Raji (cell line): Measurements from ENCODE around the gene VEGFA.

Experiments used
- POLR2A ChIP-seq: IDR thresholded peaks from 2 replicates; pipeline ENCODE4 v1.6.1; 2011; ENCODE audit warnings: low read depth, low read length, control low read depth; ENCODE audit not compliant: insufficient read depth

VEGFA gene

DNA sequence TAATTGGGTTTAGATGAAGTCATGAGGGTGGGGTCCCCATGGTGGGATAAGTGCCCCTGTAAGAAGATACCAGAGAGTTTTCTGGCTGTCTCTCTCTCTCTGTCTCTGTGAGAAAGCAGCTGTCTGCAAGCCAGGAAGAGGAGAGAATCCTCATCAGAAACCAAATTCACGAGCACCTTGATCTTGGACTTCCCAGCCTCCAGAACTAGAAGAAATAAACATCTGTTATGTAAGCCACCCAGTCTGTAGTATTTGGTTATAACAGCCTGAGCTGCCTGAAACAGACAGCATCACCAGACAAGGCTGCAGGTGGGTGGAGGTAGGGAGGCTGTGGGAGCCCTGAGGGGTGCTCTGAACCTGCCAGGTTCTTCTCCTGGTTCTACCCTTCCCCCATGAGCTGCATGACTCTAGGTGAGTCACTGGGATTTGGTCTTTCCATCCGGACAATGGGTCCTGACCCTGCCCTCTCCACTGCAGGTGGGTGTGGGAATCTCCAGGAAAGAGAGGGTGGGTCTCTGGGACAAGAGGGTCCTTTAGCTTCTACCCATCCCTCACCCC lies 34.3 kb upstream of the VEGFA start:
- no peak for TF ChIP-seq POLR2A

DNA sequence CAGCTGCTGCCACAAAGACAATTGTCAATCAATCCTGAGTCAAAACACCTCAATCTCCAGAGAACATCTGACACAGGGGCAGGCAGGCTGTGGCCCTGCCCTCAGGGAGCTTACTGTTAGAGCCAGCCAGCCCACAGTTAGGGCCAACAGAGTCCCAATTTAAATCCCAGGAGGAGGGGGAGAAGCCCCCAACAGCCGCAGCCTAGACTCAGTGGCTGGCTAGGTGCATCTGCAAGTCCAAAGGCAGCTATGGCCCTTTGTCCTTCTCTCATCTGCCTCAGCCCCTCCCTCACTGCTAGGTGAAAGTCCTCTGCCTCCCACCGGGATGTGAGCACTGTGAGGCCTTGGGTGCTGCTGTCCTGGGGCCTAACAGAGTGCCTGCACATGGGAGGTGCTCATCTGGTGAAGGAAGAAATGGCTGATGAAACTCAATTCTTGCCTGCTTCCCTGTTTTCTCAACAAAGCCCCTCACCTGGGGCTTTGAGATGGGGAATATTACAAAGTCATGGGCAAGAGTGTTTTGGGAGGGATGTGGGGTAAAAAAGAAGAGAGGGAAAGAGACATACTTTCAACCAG lies 33.7 kb upstream of the VEGFA start:
- no peak for TF ChIP-seq POLR2A

- no peak for TF ChIP-seq POLR2A
These were observed 33.2 kb upstream of the VEGFA start for GRCh38 chr6:43736844-43737243.

DNA sequence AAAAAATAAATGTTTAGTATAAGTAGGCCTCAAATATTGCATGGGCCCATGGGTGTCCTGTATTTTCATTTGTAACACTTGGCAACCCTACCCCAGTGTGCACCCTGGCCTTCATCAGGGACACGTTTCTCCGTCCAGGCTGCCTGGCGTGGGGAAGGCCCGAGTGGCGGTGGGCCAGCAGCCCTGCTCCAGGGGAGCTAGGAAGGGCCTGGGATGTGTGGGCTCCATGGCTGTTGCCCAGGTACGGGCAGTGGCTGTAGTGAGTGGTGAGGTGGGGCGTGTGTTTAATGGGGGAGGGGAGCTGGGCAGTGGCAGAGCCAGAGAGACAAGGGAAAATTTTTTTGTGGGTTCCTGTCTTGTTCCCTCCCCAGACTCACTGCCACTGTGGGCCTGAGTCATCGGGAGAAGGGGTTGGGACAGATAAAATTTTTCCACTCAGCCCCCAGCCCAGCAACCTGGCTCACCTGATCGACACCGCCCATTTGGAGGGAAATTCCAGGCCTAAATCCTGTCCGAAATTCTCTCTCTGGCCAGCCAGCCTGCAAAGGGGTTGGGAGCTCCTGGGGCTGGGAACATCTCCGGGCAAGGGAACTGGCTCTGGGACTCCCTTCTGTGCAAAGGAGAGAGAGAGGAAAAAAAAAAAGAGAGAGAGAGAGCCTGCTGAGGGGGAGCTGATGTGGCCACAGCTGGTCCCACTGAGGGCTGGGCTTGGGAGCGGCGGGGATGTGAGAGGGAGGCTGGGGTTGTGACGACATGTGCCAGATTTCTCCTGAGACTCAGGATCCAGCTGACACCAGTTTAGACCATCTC lies 32.5 kb upstream of the VEGFA start:
- TF ChIP-seq POLR2A = no peak

- no peak for TF ChIP-seq POLR2A
These were observed 31.7 kb upstream of the VEGFA start for GRCh38 chr6:43738267-43738676.

DNA sequence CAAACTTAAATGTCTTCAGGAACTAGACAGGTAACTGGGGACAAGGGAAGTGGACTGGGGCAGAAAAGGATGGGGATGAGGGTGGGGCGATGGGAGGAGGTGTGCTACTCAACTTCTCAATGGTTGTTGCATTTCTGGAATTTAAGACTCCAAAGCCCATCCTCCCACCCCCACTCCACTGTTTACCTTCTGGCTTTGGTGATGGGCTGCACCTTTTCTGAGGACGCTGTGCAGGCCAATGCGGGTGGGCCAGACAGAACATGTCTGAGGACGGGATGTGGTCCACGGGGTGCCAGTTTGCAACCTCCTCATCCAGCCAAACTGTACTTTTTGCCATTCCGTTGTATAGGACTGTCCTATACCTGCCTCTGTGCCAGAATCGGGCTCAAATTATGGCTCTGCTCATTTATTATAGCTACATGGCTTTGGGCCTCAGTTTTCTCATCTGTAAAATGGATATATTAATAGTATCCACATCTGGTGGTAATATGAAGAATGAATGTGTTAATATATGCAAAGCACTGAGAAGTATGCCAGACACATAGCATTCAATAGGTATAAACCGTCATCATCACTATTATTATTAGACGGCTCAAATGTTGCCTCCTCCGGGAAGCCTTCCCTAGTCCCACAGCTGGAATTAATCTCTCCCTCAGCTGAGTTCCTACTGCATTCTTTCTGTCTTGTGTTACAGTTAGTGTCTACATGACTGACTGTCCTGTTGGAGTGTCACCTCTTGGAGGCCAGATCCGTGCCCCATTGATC lies 31.0 kb upstream of the VEGFA start:
- no peak for TF ChIP-seq POLR2A

- no peak for TF ChIP-seq POLR2A
These were observed 30.3 kb upstream of the VEGFA start for GRCh38 chr6:43739642-43740091.

- TF ChIP-seq POLR2A = no peak
These were observed 29.6 kb upstream of the VEGFA start for GRCh38 chr6:43740321-43740960.

DNA sequence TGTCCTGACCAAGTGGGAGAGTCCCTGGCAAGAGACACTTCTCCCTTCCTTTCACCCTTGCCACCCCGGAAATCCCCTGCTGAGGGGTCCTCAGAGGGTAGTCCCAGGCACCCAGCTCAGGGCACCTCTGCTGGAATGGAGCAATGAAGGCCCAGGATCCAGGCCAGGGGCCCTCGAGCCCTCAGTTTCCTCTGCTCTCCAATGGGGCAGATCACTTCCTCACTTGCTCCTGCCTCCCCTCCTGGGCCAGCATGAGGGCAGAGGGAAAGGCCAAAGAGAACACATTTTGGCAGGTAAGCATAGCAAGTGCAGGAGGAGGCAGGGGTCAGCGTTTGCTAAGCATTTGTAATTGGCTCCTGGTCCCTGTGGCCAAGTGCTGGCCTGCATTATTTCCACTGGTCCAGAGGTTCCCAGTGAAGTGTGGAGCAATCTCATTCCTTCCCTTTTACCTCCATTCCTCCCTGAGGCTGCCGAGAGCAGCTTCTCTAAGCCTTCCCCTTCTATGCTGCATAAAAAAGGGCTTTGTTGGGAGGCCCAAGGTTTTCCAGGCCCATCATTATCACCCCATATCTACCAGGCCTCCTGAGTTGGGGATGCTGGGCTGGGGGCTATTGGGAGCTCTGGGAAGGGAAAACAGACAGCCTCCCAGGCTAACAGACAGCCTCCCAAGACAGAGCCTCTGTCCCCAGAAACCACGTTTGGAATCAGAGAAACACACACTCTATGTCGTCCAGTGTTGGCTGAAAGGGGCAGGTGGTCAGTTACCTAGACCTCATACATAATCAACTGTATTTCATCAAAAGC lies 28.8 kb upstream of the VEGFA start:
- TF ChIP-seq POLR2A = no peak

- TF ChIP-seq POLR2A = no peak
These were observed 28.2 kb upstream of the VEGFA start for GRCh38 chr6:43741829-43742228.

GRCh38 chr6:43742285-43742684 lies 27.7 kb upstream of the VEGFA start:
- TF ChIP-seq POLR2A = no peak

DNA sequence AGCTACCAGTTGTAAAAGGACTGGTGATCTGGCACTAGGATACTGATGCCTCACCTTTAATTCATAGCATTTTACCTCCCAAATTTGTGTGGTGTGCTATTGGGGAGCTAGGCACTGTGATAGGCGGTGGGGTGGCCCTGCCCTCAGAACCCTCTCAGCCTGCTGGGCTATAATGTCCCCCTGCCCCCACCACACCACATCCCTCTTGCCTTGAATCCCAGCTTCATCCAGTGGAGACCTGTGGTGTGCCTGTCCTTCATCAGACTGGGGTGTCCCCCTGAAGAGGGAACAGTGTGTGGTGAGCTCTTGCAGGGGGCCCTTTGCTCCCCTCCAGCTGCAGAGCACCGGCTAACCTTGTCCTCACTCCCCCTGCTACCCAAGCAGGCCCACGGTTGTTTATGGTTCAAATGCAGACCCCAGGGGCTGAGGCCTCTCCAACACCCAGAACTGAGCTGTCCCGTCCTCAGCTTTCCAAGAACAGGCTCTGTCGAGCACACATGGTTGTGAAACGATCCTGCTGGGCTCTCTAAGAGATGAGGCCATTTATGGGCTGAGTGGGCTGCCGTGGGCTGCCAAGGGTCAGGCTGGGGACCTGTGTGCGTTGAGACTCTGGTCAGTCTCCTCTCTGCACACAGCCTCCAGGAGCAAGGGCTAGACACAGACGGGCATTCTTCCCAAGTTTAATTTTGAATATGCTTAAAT lies 26.9 kb upstream of the VEGFA start:
- TF ChIP-seq POLR2A = no peak

GRCh38 chr6:43743682-43744381 lies 26.2 kb upstream of the VEGFA start:
- TF ChIP-seq POLR2A = no peak

DNA sequence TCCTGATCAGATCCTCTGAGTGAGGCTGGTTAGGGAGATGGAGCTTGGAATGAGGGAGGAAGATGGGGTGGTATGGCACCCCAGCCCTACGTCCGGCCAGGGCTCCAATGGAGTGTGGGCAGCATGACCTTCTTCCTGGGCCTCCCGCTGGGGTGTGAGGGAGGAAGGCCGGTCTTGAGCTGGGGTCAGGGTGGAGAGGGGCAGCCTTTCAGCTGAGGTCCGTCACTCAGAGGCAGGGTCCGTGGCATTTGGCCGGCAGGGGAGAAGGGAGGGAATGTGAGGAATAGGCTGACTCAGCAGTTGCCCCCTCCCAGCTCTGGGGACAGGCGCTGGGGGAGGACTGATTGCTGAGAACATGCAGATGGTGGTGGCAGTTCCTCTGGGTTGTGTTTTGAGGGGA lies 25.5 kb upstream of the VEGFA start:
- TF ChIP-seq POLR2A = no peak
